K562 (cell line): Measurements from ENCODE around the gene SIRT2.

Source experiments
- BDP1 ChIP-seq: IDR thresholded peaks from 3 replicates; pipeline ENCODE4 v1.6.1; 2011; ENCODE audit not compliant: insufficient read length, insufficient read depth
- CHD1 ChIP-seq: fragments of 200-600 bp; sonication (generic); IDR thresholded peaks from one replicate; pipeline ENCODE4 v1.6.1; 2012; ENCODE audit warnings: mild to moderate bottlenecking, moderate library complexity, low read length, inconsistent platforms
- JUNB ChIP-seq: fragments of 450-650 bp; formaldehyde crosslinking; conservative IDR thresholded peaks from 2 replicates; pipeline ENCODE4 v1.4.0; 2020; ENCODE audit warnings: mild to moderate bottlenecking
- PTRF ChIP-seq: fragments of 450-650 bp; IDR thresholded peaks from 2 replicates; pipeline ENCODE4 v1.6.1; 2016; ENCODE audit warnings: mild to moderate bottlenecking, missing genetic modification characterization, missing compliant biosample characterization
- RBBP5 ChIP-seq: fragments of 200-600 bp; sonication (generic); IDR thresholded peaks from 2 replicates; pipeline ENCODE4 v1.6.1; 2012; ENCODE audit warnings: borderline replicate concordance, mild to moderate bottlenecking, low read length, control low read depth, inconsistent platforms; ENCODE audit not compliant: insufficient read depth, poor library complexity, severe bottlenecking
- SAFB2 ChIP-seq: fragments of 200-400 bp; formaldehyde crosslinking; IDR thresholded peaks from 2 replicates; pipeline ENCODE4 v1.6.1; 2018; ENCODE audit warnings: borderline replicate concordance, low read length, low read depth, moderate library complexity; ENCODE audit not compliant: severe bottlenecking
- SIX5 ChIP-seq, 2 experiments: IDR thresholded peaks; 2 replicates each; pipeline ENCODE4 v1.6.1; 2011; ENCODE audit warnings: low read length in 2 of 2, borderline replicate concordance in 1 of 2, low read depth in 1 of 2, mild to moderate bottlenecking in 1 of 2, moderate library complexity in 1 of 2; ENCODE audit not compliant: insufficient read depth in 1 of 2
- ZKSCAN1 ChIP-seq: fragments of 150-350 bp; IDR thresholded peaks from 2 replicates; pipeline ENCODE4 v1.6.1; 2016; ENCODE audit warnings: low read depth, low read length
- ZNF232 ChIP-seq: sonication (generic); formaldehyde crosslinking; IDR thresholded peaks from 2 replicates; pipeline ENCODE4 v1.8.0; 2022; ENCODE audit warnings: mild to moderate bottlenecking, missing genetic modification reagents
- ZNF24 ChIP-seq: fragments of 450-650 bp; IDR thresholded peaks from 2 replicates; pipeline ENCODE4 v1.6.1; 2016
- ZNF717 ChIP-seq: fragments of 250-450 bp; sonication (Bioruptor Pico); IDR thresholded peaks from 2 replicates; pipeline ENCODE4 v1.5.0; 2021
- TF ChIP-seq, protein P1 (sequence below): sonication (generic); formaldehyde crosslinking; IDR thresholded peaks from 2 replicates; pipeline ENCODE4 v1.4.0; 2020; ENCODE audit warnings: mild to moderate bottlenecking, missing genetic modification reagents
- TF ChIP-seq, protein P2 (sequence below), 3 experiments: IDR thresholded peaks in 2 of 3; conservative IDR thresholded peaks in 1 of 3; 2 replicates each; pipeline ENCODE4 v1.5.1; 2011 to 2012; ENCODE audit warnings: low read length in 3 of 3, mild to moderate bottlenecking in 3 of 3, control low read depth in 2 of 3, improper control_type of control experiment in 1 of 3, inconsistent platforms in 1 of 3, low read depth in 1 of 3, mixed read lengths in 1 of 3, moderate library complexity in 1 of 3; ENCODE audit not compliant: insufficient read depth in 2 of 3

DNA sequence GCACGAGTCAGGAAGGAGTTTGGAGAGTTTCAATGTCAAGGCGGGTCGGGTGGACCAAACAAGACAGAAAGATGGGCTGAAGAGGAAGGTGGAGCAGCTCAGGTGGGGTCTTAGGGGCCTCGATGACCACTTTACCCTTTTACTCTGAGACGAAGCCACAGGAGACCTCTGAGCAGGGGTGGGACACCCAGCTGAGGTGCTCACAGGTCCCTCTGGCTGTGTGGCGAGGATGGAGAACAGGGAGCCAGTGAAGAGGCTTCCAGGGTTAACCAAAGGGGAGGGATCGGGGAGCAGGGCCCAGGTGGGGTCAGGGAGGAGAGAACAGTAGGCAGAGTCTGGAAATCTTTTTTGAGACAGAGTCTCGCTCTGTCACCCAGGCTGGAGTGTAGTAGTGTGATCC, 14.5 kb upstream of the SIRT2 start:
- no peak for TF ChIP-seq PTRF (tag)
- TF ChIP-seq ZNF232 (CRISPR knock-in tag): no peak
- TF ChIP-seq CHD1: no peak
- no peak for TF ChIP-seq SIX5 (IDR thresholded peaks at IDR 0.05; ENCODE audit: borderline replicate concordance in 1 of 2, insufficient read depth in 1 of 2, low read depth in 1 of 2, low read length in 2 of 2)
- no peak for TF ChIP-seq BDP1
- no peak for TF ChIP-seq SAFB2
- TF ChIP-seq ZNF24: no peak
- TF ChIP-seq ZNF717: no peak
- no peak for TF ChIP-seq ZKSCAN1
- TF ChIP-seq RBBP5: no peak
- TF ChIP-seq JUNB (CRISPR knock-in tag): no peak
- TF ChIP-seq, protein P1, sequence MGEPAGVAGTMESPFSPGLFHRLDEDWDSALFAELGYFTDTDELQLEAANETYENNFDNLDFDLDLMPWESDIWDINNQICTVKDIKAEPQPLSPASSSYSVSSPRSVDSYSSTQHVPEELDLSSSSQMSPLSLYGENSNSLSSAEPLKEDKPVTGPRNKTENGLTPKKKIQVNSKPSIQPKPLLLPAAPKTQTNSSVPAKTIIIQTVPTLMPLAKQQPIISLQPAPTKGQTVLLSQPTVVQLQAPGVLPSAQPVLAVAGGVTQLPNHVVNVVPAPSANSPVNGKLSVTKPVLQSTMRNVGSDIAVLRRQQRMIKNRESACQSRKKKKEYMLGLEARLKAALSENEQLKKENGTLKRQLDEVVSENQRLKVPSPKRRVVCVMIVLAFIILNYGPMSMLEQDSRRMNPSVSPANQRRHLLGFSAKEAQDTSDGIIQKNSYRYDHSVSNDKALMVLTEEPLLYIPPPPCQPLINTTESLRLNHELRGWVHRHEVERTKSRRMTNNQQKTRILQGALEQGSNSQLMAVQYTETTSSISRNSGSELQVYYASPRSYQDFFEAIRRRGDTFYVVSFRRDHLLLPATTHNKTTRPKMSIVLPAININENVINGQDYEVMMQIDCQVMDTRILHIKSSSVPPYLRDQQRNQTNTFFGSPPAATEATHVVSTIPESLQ (CRISPR knock-in tag): no peak
- TF ChIP-seq, protein P2, sequence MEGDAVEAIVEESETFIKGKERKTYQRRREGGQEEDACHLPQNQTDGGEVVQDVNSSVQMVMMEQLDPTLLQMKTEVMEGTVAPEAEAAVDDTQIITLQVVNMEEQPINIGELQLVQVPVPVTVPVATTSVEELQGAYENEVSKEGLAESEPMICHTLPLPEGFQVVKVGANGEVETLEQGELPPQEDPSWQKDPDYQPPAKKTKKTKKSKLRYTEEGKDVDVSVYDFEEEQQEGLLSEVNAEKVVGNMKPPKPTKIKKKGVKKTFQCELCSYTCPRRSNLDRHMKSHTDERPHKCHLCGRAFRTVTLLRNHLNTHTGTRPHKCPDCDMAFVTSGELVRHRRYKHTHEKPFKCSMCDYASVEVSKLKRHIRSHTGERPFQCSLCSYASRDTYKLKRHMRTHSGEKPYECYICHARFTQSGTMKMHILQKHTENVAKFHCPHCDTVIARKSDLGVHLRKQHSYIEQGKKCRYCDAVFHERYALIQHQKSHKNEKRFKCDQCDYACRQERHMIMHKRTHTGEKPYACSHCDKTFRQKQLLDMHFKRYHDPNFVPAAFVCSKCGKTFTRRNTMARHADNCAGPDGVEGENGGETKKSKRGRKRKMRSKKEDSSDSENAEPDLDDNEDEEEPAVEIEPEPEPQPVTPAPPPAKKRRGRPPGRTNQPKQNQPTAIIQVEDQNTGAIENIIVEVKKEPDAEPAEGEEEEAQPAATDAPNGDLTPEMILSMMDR (IDR thresholded peaks at IDR 0.05 in 2 of 3, conservative IDR thresholded peaks at IDR 0.05 in 1 of 3; ENCODE audit: insufficient read depth in 2 of 3, low read depth in 1 of 3, low read length in 3 of 3): no peak
